ENCODE data around the gene SLC51A. TPM values are rescaled to one million over a fixed set of nuclear protein-coding genes. Genes with fewer than 3 reads are reported as not detected.
"Not testable (repeated sequence)": the region's sequence is repeated elsewhere in the genome, so short reads cannot be mapped to it uniquely, and the experiment has no call there.

The SLC51A gene
- polyA plus RNA-seq, 4 donors, result 8.2 to 12.8 (median 11.2) TPM

- DNase-seq (ENCODE audit: low read depth in 4 of 4, low spot score in 3 of 4), result no peak
Measured at GRCh38 chr3:196235452-196236122, 19.3 kb downstream of the SLC51A start.

DNA sequence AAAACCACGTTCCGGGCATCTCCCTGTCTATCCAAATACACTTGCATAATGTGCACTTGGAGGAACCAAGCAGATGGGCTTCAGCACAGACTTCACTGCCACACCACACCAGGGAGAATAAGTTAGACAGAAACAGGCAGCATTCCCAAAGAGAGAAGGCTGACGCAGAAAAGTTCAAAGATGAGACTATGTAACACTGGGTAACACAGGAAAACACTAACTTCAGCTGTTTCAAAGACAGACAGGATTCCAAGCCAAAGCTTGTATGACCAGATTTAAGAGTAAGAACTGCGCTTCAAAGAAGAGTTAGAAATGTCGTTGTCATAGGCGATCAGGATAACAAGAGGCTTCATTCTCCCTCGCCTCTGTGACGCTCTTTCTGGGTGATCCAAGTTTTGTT is 19.9 kb downstream of the SLC51A start:
- DNase-seq (ENCODE audit: low read depth in 4 of 4, low spot score in 3 of 4), result no peak

DNA sequence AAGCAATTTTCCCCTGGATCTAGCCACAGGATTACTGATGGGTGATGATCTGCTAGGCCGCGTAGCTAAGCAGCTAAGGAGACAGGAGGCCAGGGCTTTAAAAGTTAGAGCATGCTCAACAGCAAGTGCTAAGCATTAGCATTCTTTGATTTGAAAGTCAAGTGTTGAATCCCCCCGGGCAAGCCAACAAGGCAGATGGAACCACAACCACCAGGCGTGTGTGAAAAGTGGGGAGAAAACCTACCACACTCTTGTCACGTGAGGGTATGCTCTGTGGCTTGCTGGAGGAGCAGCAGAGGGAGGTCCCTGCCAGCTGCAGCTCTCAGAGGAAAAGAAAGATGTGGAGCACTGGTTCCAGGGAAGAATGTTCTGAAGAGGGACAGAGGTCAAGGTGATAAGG is 20.9 kb downstream of the SLC51A start:
- no peak for DNase-seq (ENCODE audit: low read depth in 4 of 4, low spot score in 3 of 4)

- DNase-seq (ENCODE audit: low read depth in 4 of 4, low spot score in 3 of 4), result no peak
Measured at GRCh38 chr3:196238612-196239560, 22.6 kb downstream of the SLC51A start.

DNA sequence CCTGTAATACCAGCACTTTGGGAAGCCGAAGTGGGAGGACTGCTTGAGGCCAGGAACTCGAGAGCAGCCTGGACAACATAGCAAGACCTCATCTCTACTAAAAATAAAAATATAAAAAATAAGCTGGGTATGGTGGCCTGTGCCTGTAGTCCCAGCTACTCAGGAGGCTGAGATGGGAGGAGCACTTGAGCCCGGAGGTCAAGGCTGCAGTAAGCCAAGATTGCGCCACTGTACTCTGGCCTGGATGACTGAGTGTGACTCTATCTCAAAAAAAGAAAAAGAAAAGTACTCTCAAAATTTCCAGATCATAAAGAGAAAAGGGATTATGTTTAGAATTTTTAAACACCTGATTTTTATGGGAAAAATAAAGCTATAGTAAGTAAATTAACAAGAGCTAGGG is 24.1 kb downstream of the SLC51A start:
- DNase-seq (ENCODE audit: low read depth in 4 of 4, low spot score in 3 of 4), result no peak

DNA sequence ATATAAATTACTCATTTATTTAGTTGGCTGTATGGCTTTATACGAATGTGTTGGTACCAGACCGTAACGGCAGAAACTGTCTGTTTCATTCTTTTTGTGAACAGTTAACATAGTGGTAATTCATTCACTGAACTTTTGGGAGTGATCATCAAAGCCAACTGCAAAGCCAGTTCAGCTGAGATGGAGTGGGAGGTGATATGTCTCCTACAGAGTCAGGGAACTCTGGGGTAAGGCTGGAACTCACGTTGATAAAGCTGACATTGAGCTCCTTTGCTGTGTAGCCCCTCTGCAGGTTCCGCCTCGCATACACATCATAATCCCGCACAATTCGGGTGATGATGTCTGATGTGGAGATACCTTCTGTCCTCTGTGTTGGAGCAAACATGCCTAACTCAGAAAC is 25.4 kb downstream of the SLC51A start:
- DNase-seq (ENCODE audit: low read depth in 4 of 4, low spot score in 3 of 4), result no peak

DNA sequence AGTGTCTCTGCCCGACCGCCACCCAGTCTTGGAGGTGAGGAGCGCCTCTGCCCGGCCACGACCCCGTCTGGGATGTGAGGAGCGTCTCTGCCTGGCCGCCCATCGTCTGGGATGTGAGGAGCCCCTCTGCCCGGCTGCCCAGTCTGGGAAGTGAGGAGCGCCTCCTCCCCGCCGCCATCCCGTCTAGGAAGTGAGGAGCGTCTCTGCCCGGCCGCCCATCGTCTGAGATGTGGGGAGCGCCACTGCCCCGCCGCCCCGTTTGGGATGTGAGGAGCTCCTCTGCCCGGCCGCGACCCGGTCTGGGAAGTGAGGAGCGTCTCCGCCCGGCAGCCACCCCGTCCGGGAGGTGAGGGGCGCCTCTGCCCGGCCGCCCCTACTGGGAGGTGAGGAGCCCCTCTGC is 27.8 kb downstream of the SLC51A start:
- not testable (repeated sequence) for DNase-seq (ENCODE audit: low read depth in 4 of 4, low spot score in 3 of 4)

DNA sequence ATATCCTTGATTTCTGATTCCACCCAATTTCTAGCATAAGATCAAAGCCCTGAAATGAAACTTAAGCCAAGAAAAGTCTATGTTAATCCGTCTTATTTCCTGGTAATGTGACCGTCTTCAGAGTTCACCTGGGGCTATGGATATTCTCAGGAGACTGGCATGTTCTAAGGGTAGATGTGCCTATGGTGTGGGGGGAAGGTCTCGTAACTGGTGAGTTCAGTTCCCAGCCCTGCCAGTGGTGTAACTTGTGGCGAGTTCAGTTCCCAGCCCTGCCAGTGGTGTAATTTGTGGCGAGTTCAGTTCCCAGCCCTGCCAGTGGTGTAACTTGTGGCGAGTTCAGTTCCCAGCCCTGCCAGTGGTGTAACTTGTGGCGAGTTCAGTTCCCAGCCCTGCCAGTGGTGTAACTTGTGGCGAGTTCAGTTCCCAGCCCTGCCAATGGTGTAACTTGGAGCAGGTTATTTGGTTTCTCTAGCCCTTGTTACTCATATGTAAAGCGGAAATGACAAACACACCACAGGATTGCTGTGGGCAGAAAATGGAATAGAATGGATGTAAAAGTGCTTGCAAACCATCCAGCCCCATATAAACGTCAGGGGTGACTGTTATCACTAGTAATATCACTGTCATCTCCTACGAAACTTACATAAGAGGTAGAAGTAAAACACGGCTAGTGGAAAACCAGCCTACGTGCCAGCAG is 30.4 kb downstream of the SLC51A start:
- no peak for DNase-seq (ENCODE audit: low read depth in 4 of 4, low spot score in 3 of 4)

DNA sequence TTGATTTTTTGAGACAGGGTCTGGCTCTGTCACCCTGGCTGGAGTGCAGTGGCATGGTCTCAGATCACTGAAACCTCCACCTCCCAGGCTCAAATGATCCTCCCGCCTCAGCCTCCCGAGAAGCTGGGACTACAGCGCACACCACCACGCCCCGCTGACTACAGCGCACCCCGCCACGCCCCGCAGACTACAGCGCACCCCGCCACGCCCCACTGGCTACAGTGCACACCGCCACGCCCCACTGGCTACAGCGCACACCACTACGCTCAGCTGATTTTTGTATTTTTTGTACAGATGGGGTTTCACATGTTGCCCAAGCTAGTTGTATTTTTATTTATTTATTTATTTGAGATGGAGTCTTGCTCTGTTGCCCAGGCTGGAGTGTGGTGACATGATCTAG is 35.6 kb downstream of the SLC51A start:
- no peak for DNase-seq (ENCODE audit: low read depth in 4 of 4, low spot score in 3 of 4)

DNA sequence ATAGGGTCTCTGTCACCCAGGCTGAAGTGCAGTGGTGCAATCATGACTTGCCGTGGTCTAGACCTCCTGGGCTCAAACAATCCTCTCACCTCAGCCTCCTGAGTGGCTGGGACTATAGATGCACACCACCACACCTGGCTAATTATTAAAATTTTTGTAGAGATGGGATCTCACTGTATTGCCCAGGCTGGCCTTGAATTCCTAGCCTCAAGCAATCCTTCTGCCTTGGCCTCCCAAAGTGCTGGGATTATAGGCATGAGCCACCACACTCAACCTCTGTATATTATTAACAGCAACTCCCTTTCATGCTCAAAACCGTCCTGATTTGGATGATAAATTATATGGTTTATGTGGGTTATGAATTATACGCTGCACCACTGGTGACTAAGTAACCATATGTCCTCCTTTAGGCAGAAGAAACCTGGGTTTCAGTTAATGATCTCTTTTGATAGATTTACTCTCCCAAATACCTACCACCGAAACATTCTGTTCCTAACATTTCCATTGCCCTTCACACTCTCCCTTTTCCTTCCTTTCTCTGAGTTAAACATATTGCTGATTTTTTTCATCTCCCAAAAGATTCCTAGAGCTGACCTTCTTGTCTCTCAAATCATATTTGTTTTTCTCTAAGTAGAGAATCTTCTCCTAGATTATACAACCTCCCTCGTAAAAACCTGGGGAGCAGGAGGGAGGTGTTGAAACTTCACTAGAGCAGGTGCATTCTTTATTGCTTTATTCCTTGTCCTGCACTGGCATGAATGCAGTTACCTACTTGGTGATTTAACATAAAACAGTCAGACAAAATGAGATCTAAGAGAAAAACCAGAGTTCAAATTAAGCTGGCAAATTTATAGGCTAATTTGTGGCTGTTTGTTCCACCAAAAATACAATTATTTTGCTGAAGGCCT is 38.3 kb downstream of the SLC51A start:
- no peak for DNase-seq (ENCODE audit: low read depth in 4 of 4, low spot score in 3 of 4)

GRCh38 chr3:196255776-196256175 is 39.4 kb downstream of the SLC51A start:
- no peak for DNase-seq (ENCODE audit: low read depth in 4 of 4, low spot score in 3 of 4)

DNA sequence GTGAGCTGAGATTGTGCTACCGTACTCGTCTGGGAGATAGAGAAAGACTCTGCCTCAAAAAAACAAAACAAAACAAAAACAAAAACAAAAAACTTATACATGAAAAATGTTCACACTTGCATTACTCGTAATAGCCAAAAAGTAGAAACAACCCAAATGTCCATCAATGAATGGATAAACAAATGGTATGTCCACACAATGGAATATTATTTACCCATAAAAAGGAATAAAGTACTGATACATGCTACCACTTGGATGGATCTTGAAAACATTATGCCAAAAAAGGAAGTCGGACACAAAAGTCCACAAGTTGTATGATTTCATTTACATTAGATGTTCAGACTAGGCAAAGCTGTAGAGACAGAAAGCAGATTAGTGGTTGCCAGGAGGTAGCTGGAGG is 44.5 kb downstream of the SLC51A start:
- no peak for DNase-seq (ENCODE audit: low read depth in 4 of 4, low spot score in 3 of 4)

- DNase-seq (ENCODE audit: low read depth in 4 of 4, low spot score in 3 of 4), result no peak
Measured at GRCh38 chr3:196263819-196264218, 47.5 kb downstream of the SLC51A start.

GRCh38 chr3:196268284-196269163 is 52.2 kb downstream of the SLC51A start:
- no peak for DNase-seq (ENCODE audit: low read depth in 4 of 4, low spot score in 3 of 4)

DNA sequence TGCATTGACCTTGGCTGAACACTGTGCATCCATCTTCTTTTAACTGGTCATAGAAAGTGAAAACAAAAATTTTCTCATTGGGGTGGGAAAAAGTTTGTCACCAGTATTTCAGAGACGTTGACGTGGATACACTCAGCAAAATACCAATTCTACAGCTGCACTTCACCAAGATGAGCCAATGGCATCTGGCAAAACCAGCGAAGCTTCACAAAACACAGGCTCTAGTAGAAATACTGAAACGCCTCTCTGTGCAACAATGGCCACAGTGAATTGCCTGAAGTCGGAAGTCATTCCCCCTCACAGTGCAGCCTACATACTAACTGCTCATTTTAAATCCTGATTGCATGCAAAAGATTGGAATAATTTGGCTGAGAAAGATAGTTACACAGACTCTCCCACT is 54.2 kb downstream of the SLC51A start:
- DNase-seq (ENCODE audit: low read depth in 4 of 4, low spot score in 3 of 4), result no peak

DNA sequence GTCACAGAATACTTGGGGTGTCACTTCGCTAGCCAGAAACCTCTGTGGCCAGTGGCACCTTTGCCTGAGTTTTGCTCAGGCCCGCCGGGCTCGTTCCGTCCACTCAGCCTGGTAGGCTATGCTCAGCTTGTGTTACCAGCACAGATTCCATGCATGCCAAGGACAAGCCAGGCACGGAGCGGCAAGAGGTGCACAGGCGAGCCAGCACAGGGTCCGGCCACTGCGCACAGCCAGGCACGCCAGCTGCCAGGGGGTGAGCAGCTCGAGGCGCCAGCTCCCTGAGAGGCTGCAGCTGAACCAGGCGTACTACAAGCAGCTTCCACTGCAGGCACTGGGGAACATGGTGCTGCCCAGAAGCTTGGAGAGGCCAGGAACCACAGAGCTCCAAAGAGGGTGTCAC is 56.5 kb downstream of the SLC51A start:
- DNase-seq (ENCODE audit: low read depth in 4 of 4, low spot score in 3 of 4), result no peak

DNA sequence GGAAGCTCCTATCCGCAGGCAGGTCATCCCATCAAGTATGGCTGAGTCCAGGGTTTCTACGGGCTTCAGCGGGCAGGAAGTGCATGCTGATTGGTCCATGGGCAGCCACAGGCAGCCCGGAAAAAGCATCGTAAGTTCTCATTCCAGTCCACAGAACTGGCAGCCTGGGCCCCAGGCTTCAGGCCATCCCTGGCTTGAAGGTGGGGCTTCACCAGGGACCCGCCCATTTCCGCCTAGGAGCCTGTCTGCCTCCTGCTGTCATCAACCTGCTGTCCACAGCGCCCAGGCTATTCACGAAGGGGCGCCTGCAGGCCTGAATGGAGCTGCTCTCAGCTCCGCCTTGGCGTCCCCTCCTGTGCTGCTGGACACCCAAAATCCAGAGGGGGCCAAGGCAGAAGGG is 57.3 kb downstream of the SLC51A start:
- DNase-seq (ENCODE audit: low read depth in 4 of 4, low spot score in 3 of 4), result no peak

GRCh38 chr3:196274585-196274984 is 58.3 kb downstream of the SLC51A start:
- DNase-seq (ENCODE audit: low read depth in 4 of 4, low spot score in 3 of 4), result no peak

DNA sequence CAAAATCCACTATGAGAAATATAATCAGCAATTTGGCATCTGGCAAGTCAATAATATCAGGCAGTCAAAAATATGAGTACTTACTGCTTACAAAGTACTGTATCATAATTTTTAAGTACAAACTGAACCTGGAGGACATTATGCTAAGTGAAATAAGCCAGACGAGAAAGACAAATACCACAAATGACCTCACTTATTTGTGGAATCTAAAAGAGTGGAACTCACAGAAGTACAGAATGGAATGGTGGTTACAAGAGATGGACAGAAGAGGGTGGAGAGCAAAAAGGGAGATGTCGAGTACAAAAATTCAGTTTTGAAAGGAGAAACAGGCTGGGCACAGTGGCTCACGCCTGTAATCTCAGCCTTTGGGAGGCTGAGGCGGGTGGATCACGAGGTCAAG is 58.8 kb downstream of the SLC51A start:
- DNase-seq (ENCODE audit: low read depth in 4 of 4, low spot score in 3 of 4), result no peak
